ENCODE results near the gene SPATA21.

Gene SPATA21

DNA sequence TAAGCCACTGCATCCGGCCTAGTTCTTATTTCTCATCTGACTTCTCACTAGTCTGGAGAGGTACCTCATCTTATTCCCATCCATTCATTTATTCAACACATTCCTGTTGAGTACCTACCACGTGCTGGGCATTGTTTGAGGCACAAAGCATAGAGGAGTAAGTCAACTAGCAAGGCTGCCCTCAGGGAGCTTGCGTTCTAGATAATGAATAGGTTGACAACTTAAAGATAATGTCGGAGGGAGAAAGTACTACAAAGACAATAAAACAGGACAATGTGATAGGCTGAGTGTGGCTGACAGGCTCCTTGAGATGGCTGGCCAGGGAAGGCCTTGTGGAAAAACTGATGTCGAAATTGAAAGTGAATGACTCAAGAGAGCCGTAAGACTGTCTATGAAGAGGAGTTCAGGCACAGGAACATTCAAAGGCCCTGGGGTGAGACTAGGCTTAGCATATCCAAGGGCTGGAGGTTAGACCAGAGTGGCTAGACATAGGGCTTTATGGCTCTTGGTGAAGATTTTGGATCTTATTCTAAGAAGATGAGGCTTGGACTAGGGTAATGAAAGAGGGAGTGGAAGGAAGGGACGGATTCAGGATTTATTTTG lies 18.3 kb downstream of the SPATA21 start:
- no peak for DNase-seq

DNA sequence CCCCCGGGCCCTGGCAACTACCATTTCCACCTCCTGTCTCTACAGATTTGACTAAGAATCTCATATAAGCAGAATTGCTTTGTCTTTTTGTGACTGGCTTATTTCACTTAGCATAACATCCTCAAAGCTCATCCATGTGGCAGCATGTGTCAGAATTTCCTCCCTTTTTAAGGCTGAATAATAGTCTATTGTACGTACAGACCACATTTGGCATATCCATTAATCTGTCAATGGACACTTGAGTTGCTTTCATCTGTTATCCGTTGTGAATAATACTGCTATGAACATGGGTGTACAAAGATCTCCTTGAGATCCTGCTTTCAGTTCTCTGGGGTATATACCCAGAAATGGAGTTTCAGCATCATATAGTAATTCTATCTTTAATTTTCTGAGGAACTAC lies 24.0 kb downstream of the SPATA21 start:
- no peak for DNase-seq

DNA sequence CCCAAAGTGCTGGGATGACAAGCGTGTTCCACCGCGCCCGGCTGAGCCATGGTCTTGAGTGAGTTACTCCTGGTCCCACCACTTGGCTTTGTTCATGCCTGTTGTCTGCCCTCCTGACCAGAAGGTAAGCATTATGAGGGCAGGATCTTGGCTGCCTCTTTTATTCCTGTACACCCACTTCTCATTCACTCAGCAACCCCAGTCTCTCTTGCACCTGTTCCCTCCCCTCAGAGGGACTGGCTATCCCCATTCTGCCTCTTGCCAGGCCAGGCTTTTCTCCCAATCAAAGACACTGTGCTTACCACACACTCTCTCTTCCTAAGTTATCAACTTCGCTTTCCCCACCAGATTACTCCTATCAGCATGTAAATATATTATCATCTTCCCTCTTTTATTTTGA lies 26.4 kb downstream of the SPATA21 start:
- DNase-seq = no peak

DNA sequence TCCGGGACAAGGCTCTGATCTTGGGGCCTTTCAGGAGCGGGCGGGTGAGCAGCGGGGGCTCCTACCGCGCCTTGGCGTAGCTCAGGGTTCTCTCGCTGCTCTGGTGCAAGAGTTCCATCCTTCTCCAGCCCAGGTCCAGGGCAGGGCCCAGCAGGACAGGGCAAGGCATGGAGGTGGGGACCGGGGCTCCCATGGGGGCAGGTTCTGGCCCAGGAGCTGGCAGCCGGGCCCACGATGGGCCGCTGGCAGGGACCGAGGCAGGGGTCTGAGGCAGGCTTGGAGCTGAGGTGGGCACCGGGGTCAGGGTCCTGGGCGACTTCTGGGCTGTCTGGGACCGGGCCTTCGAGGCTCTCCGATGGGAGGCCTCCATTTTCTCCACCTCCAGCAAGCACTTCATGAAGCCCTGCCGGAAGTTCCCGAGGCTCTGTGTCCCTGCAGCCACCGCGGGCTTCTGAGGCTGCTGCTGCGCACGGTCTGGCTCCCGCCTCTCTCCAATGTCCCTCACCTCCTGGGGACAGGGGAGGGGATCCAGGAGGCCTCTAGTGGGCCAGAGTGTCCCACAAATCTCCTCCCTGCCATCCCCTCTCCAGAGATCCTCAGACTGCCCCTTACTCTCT lies 27.6 kb downstream of the SPATA21 start:
- DNase-seq = no peak

DNA sequence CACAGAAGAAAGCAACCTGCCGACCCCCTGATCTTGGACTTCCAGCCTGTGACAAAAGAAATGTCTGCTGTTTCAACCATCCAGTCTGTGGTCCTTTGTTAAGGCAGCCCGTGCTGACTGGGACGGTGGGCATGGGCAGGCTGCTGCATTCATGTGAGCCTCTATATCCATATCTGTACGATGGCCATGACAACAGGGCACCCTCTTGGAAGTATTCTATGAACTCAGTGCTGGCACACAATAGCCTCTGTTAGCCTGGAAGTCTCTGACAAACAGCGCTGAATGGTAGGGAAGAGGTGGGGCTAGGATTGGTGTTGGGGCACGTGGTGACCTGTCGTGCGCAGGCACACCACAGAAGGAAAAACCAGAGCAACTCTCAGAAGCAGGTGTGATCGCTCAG lies 30.4 kb downstream of the SPATA21 start:
- no peak for DNase-seq

DNA sequence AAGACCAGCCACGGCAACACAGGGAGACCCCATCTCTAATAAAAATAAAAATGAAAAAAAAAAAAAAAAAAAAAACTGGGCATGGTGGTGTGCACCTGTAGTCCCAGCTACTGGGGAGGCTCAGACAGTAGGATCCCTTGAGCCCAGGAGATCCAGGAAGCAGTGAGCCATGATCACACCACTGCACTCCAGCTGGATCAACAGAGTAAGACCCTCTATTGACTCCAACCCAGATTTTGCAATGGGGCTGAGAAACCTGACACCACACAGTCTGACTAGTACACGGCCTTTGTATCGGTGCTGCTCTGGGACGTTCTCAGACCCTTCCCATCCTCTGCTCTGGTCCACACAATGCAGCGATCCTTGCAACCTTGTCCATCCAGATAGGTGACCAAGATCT lies 31.8 kb downstream of the SPATA21 start:
- no peak for DNase-seq

DNA sequence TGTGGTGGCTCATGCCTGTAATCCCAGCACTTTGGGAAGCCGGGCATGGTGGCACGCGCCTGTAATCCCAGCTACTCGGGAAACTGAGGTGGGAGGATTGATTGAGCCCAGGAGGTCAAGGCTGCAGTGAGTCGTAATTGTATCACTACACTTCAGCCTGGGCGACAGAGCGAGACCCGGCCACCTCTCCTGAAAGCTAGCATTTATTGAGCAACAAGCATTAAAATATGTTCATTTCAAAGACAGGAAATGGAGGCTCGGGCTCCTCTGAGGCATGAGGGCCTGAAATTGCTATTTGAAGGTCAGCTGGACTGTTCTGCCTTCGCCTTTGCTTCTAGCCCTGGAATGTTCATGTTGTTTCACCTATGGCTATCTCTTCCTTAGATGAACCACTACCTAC lies 34.5 kb downstream of the SPATA21 start:
- DNase-seq = no peak

DNA sequence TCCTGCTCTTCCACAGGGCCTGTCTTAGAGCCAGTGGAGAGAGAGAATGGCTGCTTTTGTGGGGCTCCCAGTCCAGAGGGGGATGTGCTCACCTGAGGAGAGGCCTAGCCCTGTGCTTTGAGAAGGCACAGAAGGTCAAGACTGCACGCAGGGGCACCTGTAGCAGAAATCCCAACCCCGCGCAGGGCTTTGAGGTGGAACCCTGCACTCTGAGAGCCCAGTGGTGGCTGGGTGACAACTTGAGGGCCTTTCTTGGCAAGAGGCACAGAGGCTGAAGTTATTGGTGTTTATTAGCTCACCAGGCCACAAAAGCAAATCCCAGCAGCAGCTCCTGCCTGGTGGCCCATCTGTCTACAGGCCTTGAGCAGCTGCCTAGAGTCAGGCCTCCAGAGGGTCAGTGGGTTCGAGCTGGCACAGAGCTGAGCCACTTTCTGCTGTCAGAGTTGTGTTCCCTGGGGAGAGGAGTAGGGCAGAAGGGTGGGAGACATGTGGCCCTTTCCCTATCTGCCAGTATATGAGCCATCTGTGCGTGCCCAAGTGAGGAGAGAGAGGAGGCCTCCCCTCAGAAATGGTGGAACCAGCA lies 38.8 kb downstream of the SPATA21 start:
- no peak for DNase-seq

DNA sequence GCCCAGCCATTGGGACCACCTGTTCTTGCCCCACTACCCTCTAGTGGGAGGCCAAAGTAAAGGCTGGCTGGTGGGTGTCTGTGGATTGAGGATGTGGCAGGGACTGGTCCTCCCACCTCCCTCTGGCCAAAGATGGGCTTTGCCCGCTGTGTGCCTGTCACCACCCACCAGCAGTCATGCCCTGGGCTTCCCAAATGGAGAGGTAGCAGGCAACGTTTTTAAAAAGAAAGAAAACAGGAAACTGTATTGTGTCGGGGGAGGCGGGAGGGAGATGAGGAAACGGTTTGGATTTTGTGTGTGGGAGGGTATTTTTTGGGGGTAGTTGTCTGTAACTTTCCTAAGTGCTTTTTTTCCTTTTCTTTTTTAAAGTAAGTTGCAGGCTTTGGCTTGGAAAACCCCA lies 40.1 kb downstream of the SPATA21 start:
- no peak for DNase-seq

DNA sequence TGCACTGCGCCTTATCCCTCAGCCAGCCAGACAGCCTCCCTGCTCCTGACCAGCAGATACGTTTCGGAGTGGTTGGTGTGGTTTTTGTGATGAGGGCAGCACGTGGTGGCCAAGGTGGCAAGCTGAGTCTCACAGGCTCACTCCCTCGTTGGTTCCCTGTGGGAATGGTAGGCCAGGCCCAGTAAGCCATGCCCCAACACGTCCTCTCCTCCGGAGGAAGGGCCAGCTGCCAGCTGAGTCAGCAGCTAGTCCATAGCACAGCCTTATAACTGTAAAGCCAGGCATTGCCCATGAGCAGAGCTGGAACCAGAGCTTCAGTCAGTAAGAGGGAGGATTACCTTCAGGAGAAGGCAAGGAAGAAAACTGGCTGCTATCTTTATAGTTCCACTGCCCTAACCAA lies 40.6 kb downstream of the SPATA21 start:
- DNase-seq = no peak

DNA sequence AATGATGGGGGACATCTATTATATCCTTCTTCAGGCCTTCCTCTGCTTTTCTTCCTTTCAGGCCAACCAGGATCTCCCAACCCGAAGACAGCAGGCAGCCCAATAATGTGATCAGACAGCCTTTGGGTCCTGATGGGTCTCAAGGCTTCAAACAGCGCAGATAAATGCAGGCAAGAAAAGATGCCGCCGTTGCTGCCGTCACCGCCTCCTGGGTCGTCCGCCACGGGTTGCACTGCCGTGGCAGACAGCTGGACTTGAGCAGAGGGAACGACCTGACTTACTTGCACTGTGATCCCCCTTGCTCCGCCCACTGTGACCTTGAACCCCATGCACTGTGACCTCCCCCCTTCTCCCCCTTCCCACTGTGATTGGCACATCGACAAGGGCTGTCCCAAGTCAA lies 42.2 kb downstream of the SPATA21 start:
- no peak for DNase-seq

DNA sequence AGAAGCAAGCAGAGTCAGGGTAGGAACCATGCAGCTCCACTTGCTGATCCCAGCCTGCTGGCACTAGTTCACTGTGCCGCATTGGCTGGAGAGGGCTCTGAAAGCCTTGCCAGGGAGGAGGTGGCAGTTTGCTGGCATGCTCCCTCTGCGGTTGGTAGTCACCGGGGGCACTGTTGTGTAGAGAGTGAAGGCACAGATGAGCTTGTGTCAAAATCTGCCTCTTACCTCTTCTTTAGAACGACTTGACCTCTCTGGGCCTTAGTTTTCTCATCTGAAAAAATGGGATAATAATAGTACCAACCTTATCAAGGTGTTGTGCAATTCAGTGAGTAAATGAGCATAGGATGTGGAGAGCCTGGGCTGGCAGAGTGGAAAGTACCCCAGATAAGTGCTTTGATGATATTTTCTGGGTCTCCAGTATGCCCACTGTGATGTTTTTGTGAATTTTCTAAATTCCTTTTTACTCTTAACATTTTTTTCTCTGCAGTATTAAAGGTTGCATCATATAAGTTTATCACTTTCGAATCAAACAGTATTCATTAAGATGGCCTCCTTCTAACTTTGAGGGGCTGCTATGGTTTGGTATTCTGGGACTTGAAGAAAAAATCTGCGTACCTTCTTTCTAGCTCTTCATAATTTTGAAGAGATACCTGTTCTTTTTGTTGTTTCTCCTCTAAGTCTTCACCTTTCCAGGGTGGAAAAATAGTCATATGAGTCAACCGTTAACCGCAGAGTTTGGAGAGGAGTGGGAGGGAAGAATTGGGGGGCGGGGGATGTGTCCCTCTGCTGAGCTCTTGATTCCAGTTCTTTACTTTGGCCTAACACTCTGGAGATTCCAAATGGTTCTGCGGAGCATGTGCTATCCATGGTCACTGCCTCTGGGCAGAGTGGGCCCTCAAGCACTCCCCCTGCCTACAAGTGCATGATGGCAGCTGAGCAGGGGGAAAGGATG lies 43.4 kb downstream of the SPATA21 start:
- DNase-seq = no peak

DNA sequence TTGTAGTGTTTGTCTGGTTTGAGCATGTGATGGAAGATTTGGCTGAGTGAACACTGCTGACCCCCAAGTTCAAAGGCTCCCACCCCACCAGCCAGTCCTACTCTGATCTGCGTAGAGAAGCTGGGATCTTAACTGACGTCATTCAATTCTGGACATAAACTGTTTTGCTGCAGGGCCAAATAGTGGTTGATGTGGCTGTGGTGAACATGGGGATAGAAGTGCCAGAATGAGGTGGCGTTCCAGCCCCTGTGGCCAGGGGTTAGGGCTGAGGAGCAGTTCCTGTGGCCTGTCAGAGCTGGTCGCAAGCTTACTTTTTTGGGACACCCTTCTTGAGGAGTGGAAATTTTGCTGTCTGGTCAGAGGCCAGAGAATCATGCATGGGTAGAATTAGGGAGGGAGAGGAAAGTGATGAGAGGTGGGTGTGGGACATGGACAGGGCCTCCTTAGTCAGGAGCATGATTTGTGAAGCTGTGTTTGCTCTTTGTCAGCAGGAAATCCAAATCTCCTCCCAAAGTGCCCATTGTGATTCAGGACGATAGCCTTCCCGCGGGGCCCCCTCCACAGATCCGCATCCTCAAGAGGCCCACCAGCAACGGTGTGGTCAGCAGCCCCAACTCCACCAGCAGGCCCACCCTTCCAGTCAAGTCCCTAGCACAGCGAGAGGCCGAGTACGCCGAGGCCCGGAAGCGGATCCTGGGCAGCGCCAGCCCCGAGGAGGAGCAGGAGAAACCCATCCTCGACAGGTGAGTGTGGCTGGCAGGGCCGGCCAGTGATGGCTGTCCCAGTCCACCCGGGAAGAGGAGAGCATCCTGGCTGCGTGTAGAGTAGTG lies 44.3 kb downstream of the SPATA21 start:
- no peak for DNase-seq

DNA sequence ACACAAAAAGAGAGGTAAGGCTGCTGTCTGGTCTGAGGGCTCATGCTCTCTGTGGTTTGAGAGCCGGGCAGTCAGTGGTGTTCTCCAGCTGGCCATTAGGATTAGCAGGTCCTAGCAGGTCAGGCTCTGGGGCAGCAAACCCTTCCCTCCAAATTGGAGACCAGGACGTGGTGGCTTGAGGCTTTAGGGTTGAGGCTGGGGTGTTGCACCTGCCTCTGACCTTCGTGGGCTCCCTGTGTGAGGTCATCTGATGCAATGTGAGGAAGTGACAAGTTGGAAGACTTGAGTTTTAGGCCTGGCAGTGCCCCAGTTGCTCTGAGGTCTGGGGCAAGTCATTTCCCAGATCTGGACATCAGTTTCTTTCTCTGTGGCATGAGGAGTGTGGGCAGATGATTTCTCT lies 45.8 kb downstream of the SPATA21 start:
- no peak for DNase-seq

DNA sequence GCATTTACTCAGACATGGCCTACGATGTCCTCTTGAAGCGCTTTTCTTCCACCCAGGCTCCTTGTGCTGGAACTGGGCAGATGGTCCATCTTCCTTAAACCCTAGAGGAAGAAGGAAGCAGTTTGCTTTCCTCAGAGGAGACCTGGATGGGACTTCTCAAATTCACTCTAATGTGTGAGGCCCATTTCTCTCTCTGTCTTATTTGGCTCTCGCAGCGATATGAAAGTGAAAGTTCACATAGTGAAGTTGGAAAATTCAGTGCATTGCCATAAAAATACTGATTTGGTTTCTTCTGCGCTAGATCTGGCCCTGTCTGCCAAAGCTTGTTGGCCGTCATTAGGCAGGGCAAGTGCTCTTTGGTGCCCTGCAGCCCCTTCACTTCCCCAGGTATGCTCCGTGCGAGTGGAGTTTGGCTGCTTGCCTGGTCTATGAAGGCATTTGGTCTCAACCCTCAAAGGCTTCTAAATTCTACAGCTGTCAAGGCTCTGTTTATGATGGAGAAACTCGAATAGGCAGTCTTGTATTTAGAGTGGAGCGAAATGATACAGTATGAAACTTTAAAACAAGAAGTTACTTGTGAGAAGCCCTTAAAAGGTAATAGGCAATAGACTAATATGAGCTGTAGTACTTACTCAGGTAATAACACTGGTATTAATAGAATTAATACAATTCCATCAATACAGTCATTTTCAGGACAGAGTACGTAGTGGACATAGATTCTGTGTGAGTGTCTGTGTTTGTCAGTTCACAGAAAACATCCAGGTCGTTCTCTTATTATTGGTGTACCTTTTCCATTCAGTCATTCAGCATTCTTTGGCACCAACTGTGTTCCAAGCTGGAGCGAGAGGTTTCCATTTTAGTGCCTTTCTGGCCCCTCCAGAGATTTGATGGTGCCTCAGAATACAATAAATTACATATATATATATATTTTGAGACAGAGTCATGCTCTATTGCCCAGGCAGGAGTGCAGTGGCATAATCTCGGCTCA lies 49.7 kb downstream of the SPATA21 start:
- no peak for DNase-seq

DNA sequence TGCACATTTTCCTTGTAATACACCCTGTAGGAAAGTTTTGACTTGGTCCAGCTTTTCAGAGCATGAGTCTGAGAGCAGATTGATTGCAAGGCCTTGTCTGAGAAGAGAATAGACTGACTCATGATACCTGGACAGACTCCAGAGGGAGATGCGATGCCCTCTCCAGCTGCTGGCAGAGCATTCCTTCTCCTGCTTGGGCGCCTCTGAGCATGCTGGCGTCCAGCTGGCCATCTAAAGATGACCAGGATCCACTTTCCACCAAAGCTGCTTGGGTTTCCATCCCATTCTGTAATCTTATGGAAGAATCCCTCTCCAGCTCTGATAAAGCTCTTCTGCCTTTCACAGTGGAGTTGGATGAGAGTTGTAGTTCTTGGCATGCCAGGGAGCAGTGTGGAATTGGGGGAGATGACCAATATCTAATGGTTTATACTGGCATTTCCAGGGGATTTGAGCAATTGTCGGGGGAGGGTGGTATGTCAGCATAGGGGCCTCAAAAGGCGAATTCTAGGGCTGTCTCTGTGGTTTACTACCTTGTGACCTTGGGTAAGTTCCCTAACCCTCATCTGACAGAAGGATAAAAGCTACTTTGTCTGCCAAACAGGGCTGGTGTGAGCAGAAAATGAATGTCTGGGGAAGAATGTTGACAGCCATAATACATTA lies 50.6 kb downstream of the SPATA21 start:
- DNase-seq = no peak

DNA sequence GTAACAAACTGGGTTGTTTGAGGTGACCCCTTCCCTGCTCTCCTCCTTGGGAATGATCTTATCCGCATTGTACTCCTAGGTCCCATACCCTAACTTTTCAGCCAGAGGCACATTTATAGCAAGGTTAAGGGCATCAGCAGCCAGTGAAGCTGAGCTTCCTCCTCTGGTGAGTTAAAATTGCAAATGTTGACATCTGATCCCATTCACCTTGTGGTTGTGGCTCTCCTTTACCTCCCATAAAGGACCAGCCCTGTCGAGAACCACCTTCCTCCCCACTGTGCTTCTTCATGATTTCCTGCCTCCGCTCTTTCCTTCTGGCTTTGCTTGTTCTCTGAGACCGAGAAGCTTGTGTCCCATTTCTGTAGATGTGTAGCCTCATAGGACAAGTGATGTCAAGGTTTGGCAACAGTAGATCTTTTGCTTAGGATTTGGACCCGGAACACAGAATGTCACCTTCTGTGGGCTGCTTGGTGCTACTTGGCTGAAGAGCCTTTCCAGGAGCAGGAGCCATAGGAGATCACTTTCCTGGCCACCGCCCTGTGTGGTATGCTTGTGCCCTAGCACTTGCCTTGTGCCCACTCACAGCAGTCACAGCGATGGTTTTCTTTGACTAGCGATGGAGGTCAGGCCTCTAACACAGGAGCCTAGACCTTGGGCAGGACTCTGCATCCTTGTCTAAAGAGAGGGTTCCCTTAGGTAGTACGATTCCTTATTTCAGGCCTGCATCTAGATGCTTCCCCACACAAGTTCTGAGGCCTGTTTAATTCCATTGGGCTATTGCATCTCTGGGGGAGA lies 51.4 kb downstream of the SPATA21 start:
- DNase-seq = no peak

DNA sequence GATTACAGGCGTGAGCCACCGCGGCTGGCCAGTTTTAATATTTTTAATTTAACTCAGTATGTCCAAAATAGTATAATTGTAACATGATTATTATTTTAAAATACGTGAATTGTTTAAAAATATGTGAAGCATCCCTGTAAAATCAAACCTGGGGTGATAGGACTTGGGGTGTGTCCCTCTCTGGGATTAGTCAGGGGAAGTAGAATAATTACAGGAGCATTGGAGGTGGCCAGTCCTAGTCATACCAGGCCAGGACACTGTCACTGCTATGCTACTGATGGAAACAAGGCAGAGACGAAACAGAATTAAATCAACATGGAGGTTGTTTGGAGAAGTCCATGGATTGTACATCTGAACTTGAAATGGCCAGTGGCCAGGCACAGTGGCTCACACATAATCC lies 53.3 kb downstream of the SPATA21 start:
- DNase-seq = no peak

DNA sequence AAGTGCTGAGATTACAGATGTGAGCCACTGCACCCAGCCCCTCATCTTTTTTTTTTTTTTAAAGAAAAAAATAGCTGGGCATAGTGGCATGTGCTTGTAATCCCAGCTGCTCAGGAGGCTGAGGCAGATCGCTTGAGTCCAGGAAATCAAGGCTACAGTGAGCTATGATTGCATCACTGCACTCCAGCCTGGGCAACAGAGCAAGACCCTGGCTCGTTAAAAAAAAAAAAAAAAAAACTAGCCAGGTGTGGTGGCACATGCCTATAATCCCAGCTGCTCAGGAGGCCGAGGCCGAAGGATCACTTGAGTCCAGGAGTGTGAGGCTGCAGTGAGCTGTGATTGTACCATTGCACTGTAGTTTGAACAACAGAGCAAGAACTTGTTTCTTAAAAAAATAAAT lies 56.4 kb downstream of the SPATA21 start:
- DNase-seq = no peak

DNA sequence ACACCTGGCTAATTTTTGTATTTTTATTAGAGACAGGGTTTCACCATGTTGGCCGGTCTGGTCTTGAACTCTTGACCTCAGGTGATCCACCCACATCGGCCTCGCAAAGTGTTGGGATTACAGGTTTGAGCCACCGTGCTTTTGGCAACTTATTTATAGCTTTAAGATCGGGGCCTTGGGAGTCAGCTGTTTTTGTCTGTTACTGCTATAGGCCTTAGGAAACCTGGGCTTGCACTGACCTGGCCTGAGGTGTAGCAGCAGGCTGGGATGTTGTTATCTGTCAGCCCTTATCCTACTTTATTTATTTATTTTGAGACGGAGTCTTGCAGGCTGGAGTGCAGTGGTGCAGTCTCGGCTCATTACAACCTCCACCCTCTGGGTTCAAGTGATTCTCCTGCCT lies 58.8 kb downstream of the SPATA21 start:
- DNase-seq = no peak
